GM04504 (cell line): ENCODE measurements around the gene SPATA16.

Experiments
- DNase-seq: peaks from one replicate; pipeline ENCODE4 v3.0.0-alpha.2; 2012; ENCODE audit warnings: low read depth

The SPATA16 gene

DNA sequence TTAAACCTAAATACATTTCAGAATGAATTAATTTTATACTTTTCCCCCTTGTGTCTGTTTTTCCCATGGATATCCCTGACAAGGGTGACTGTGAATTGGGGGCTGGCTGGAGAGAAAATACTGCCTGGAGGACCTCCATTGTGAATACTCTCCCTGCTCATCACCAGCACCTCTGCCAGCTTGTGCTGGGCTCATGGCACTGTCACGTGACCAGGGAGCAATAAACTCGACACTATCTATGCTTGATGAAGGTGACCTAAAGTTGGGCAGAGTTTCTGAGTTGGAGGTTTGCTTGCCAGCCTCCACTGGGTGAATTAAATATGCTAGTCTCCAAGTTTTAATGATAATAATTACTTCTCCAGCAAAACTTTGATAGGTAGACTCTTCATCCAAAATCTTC, 189.5 kb downstream of the SPATA16 start:
- no peak for DNase-seq

DNA sequence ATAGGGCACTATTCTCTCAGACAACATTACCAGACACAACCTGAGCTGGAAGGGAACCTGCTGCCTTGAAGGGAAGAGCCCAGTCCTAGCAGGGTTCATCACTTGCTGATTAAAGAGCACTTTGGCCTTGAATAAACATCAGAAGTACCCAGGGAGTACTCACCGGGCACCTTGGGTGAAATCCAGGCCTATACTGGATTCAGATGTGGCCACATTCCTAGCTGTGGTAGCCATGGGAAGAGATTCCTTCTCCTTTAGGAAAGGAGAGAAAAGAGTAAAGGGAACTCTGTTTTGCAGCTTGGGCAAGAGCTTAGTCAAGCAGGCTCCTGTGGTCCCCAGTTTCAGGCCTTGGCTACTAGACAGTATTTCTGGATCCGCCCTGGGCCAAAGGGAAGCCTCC, 195.0 kb downstream of the SPATA16 start:
- DNase-seq, result no peak

DNA sequence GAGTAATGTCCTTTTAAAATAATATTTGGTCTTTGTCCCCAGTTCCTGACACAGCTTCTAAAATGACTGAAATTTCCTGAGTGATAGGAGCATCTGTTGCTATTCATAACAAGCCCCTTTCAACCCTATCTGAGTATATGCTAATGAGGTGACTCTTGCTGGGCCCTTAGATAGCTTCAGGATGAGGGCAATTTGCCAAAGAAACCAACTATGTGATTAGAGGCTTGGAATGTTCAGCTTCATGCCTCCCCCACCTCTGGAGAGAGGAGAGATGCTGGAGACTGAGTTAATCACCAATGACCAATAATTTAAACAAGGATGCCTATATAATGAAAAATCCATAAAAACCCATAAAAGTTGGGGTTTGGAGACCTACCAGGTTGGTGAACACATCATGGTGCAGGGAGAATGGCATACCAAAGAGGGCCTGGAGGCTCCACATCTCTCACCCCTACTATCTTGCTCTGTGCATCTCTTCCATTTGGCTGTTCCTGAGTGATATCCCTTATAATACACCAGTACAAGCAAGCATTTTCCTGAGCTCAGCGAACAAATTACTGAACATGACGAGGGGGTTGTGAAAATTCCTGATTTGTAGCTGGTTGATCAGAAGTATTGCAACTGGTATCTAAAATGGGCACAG, 201.3 kb downstream of the SPATA16 start:
- DNase-seq, result no peak

DNA sequence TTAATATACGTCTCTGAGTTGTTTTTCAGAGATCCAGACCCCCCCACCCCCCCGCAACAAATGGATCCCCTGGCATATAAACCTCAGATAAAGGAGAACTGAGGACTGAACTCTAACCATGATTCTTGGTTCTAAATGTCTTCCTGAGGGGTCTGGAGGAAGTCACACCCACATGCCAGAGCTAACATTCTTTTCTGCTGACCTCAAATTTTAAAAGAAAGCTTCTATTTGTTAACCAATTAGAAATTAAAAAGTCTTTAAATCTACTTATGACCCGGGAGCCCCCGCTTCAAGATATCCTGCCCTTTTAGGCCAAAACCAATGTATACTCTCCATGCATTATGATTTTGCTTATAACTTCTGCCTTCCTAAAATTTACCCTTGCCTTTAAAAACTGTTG, 202.2 kb downstream of the SPATA16 start:
- DNase-seq, result no peak

DNA sequence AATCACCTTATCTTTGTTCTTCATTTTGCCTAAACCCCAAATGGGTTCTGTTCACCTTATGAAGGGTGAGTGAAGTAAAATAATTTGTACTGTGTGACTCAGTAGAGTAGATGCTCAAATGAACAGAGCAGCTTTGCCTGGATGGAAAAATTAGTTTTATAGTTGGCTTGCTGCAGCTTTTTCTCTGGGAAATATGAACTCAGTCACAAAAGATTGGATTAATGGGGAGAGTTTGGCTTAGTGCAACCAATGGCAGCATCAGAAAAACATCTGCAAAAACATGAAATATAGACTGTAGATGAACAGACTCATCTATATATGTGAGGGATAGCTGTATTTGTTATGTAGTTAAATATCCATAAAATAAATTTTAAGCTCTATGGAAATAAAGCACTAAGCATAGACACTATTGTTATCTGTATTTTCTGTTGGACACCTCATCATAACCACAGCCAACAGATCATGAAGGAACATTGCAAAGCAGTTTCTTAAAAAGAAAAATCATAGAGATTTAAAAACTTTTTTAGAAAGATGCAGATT, 209.2 kb downstream of the SPATA16 start:
- DNase-seq, result no peak

DNA sequence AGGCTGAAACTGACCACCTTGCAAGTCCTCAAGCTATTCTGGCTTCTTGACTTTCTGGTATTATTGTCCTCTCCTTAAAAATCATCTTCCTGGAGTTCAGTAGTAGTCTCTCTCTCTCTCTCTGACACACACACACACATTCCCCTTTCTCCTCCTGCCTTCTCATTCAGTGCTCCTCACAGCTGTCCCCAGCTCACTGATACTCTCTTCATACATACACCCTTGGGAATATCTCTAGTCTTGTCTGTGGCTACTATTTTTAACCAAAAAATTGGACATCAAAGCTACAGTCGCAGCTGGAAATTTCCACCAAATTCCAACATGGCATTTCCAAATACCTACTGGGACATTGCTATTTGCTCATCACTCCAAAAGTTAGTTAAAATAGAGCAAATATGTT, 211.6 kb downstream of the SPATA16 start:
- DNase-seq, result no peak

DNA sequence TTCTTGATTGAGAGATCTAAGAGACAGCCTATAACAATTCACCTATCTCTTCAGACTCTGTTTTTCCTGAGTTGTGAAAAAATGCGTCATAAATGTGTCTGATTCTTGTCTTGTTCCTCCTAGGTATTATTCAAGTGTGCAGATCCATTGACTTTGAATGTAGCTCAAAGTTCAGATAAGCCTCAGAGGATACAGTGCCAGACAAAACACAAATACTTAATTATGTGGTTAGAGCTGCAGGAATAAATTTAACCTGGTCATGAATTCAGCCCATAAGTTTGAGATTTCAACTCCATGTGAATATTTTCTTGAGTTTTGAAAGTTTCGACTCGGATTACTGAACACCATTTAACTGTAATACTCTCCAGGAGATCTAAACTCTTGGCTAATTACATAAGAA, 216.5 kb downstream of the SPATA16 start:
- no peak for DNase-seq

DNA sequence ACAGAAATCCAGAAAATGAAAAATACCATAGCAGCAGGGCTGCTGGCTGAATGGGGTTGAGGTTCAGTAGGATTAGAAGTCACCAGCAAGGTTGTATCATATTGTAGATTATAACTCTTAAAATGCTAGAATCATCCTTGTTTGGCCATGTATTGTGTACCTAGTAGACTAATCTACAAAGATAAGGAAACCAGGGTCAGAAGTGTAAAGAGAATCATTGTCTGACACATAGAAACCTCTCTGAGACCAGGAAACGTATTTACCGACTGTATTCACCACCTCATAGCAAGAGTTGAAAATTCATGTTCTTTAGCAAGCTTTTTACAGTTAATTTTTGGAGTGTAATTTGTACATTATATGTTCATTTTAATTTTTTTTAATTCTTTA, 221.7 kb downstream of the SPATA16 start:
- no peak for DNase-seq

DNA sequence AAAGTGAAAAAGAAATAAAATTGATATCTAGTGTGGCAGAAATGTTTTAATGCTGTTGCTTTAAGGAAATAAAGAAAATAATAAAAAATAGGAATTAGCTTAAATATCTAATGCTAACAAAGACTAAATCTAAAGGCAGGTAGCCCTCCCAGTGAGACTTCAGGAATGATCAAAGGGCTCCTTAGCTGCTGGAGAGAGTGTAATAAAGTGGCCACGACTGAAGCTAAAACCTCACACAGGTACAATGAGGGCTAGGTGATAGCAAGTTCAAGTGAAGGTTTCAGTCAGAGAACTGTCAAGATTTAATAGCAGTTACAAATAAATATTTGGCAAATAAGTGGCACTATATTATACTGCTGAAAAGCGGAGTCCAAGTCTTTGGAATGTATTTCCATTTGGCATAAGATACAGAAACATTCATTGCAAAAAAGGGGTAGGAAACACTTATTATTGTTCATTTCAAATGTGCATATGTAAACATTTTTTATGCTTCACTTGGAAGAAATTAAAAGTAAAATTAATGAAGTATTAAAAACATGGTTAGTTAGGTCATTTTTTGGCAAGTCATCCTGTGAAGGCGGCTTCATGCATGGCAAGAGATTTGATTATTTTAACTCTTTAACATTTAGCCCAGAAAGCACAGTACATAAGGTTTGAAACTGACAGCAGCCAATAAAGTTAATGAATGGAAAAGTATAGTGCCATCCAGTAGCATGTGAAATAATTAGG, 222.3 kb downstream of the SPATA16 start:
- no peak for DNase-seq

DNA sequence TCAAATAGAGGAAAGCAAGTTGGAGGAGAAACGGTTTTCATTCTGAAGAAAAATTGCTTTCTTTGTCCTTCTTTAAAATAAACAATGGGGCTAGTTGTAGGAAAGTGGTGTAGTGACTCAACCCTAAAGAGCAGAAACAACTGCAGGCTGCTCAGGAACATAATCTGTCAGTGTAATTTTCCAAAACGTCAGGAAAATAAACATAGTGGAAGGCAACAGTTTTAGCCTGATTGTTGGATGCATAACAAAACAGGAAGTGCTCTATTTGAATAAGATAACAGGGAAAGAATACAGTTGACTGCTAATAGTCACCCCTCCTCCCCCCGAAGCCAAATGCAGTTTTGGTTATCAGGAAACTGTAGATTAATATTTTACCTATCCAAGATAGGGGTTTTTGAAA, 222.9 kb downstream of the SPATA16 start:
- no peak for DNase-seq

DNA sequence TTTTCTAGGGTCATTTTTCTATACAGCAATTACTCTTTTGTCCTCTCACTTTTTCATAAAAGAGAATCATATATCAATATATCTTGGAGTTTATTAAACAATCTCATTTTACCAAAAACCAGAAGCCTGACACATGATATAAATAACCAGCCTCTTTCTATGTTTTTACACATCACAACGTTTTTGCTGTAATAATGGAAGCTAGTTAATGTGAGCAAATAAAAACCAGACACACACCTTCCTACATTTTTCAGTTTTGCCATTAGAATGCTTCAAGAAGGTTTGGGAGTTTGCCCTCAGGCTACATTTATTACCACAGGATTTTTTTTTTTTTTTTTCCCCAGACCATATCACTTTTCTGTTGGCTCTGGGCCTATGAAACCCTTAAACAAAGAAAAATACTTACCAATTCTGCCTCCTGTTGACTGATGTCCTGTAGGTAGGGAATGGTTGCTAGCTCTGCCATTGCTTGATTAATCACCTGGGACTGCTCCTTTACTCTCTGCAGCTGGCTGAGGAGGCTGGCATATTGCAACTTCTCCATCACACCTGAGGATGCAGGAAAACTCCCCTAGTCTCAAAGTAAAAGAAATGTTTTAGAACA, 225.0 kb downstream of the SPATA16 start:
- DNase-seq, result no peak

DNA sequence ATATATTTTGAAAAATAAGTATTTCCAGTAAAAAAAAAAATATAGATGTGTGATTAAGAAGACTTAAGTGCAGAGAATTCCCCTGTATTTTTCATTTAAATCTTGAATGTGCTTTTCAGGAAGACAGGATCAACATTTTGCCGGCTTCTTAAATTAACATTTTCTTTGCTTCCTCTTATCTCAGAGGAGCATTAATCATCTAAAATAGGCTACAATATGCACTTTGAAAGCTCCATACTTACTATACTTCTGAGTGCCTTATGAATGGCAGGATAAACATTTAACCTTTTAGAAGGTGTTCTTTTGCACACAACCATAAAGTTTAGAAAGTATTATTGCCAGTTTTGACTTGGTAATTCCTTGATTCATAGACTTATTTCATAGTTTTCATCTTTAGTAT, 226.2 kb downstream of the SPATA16 start:
- DNase-seq, result no peak

DNA sequence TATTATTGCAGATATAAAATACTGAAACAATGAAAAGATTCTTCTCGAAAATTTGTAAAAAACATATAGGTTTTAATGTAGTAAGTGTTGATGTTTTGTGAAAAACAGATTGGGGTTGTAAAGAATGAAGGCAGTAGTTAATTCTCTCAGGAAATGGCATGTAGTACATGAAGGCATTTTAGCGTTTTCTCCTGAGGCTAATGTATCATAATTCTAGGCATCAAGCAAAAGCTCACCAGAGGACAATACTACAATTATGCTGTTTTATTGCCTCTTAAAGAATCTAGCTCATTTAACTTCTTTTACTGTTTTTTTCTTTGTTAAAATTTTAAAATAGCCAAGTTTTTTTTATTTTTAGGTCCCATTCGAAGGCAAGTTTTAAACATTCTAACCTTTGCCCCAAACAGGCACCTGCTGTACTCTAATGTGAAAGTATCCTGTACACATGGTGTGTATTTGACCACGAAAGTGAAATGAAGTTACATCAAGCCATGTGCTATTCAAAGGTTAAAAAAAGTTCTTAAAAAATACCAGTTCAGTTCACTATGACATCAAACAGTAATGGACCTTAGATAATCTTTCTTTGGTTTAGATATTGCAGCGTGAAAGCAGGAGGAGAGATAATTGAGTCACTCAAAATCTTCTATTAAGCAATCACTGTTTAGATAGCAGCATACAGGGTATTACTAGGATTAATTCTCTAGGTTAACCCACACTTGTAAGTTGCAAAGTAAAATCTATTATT, 227.0 kb downstream of the SPATA16 start:
- DNase-seq, result no peak

DNA sequence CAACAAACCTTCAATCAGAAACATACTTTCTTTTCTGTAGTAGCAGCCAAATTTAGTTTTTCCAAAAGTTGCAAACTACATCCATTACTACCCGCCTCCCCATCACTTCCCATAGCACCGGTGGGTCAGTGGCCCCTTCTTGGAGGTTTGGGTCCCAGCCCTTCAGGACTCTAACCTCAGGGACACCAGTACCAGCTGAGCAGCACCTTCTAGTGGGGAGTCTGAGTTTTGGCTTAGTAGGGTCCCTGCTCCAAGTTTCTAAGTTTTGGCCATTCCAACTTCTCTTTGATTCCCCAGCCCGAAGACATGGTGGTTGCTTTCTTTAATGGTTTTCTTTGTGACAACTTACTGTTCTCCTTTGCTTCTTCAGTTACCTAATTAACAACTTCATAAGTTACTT, 229.9 kb downstream of the SPATA16 start:
- DNase-seq, result no peak

DNA sequence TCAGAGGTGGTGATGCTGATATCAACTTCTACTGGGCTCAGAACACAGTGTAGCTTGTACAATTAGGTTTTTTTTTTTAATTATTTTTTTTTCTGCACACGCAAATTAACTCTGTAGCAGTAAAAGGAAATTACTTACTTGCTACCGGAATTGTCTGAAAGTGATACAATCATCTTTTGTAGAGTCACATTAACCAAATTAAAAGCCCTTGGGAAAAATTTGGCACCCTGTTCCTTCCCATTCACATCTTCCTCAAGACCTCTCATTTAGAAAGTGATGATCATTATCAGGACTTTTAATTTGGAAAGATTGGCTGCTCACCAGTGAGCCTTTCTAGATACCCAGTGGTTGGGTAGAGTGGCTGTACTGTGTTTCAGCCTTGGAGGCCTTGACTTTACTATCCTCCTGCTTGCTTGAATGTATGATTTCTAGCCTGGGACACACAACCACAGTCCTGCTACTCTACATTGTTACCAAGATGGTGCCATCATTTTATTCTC, 232.2 kb downstream of the SPATA16 start:
- DNase-seq, result no peak

DNA sequence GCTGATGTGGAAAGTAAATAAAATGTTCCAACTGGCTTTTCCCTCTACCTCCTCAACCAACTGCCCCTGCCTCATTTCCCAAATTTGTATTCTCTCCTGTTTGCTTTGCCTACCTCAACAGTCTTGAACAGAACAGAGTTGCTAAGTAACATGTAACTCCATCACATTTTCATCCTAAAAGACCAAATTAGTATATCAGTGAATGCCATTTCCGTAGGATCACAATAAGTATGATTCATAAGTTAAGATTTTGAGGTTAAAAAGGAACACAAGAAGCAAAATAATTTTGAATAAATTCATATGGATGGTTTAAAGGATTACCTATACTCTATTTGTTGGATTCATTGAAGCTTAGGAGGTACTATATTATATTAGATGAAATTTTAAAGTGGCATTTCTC, 235.6 kb downstream of the SPATA16 start:
- DNase-seq, result no peak

DNA sequence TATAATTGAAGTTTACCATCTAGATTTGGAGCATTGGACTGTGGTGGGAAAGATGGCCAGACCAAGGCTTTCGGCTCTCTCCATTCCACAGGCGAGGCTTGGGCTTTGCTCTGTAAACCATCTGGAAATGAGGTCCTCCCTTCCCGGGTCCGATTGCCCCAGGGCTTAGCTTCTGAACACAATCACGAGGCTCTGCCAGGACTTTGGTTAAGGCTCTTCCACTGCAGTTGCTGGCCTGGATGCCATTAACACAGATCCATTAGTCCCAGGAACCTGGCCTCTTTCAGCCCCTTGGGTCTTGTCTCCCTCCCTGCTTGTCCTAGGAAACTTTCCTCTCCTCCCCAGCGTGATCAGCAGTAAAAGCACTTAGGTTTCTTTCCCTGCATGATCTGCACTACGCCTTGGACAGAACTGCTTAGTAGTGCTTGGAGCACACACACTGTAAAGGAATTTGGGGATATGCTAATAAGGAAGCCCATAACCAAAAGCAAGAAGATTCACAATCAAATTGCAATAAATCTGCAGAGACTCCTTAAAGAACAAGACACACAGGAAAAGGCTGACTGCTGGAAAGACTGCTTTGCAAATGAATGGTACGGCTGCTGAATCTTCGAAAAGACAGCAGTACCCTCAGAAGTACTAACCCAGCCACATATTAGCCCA, 236.2 kb downstream of the SPATA16 start:
- DNase-seq, result peak; percentile 1

DNA sequence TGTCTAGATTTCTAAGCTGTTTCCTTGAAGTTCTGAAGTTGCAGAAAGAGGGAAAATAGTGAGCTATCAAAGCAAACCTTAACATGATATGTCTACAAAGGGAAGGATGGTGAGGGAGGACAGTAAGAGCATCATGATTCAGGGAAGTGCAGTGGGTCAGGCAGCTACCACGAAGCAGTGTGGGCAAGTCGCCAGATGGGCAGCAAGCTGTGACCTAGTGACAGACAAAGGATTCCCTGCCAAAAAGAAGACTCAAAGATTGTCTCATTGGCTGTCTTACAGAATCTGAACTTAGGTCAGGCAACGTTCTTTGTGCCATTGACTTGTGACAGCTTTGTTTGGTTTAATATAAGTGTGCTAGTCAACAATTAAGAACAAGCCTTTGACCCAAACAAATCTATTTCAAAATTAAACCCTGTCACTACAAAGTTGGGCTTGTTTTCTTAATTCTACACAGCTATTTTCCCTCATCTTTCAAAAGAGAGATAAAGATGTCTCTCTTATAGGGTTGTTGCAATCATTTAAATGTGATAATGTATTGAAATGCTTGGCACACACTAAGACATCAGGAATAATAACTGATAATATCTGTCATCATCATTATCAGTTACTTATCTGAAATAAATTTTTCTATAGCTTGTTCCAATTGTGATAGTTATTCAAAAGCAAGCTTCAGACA, 237.3 kb downstream of the SPATA16 start:
- no peak for DNase-seq

DNA sequence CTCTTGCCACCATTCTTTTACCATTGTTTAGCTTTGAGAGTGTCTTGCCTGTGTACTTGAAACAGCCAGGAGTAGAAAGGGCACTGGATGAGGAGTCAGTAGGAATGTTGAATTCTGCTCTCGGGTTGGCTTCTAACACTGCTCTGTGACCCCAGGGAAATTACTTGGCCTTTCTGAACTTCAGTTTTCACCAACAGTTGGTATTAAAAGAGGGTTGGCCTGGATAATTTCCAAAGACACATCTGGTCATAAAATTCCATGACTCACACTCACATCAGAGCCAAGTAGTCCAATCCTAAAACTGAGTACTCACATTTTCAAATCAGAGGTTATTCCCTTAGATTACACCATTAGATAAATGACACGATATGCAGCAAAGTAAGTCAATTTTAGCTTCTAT, 248.9 kb downstream of the SPATA16 start:
- peak; percentile 8 for DNase-seq

DNA sequence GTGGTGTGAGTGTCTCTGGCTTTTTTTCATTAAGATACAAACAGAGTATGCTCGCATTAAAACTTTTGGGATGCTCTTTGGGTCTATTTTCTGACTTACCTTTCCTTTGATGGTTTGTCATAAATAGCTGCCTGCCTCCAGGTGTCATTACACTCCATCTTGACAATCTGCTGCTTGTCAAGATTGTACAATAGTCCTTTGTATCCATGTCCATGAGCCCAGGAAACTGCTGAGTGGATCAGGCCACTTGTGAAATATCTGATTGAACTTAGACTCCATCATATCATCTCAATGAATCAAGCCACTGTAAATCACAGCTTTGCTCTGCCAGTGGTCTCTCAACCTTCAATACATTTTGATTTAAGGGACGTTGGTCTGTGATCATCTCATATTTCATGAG, 255.3 kb downstream of the SPATA16 start:
- DNase-seq, result no peak

DNA sequence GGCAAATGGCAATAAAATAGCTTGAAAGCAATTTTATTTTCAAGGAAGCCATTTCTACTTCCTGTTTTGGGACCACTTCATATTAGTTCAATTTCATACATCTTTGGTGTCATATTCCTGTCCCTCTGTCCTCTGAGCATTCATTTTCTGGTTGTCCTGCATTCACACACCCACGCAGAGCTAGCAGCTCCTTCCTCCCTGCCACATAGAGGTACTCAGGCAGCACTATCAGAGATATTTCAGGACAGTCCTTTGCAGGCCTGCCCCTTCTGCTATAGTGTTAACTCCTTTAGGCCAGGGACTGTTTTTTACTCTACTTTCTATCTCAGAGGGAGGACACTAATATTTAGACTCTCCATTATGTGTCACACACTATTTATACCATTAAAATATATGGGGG, 258.5 kb downstream of the SPATA16 start:
- DNase-seq, result no peak
